ENCODE measurements around the gene HOXD4.

HOXD4 gene

GRCh38 chr2:176172895-176173566 lies 21.7 kb downstream of the HOXD4 start:
- no peak for DNase-seq

- no peak for DNase-seq
Measured at GRCh38 chr2:176173567-176174381, 22.4 kb downstream of the HOXD4 start.

GRCh38 chr2:176174382-176174823 lies 23.1 kb downstream of the HOXD4 start:
- no peak for DNase-seq

GRCh38 chr2:176174824-176175708 lies 23.7 kb downstream of the HOXD4 start:
- no peak for DNase-seq

GRCh38 chr2:176175709-176176607 lies 24.6 kb downstream of the HOXD4 start:
- peak; percentile 43 for DNase-seq

GRCh38 chr2:176177580-176178037 lies 26.3 kb downstream of the HOXD4 start:
- DNase-seq, result no peak

GRCh38 chr2:176178038-176178756 lies 26.8 kb downstream of the HOXD4 start:
- DNase-seq, result peak; percentile 92

- DNase-seq, result peak; percentile 82
Measured at GRCh38 chr2:176178757-176179295, 27.5 kb downstream of the HOXD4 start.

DNA sequence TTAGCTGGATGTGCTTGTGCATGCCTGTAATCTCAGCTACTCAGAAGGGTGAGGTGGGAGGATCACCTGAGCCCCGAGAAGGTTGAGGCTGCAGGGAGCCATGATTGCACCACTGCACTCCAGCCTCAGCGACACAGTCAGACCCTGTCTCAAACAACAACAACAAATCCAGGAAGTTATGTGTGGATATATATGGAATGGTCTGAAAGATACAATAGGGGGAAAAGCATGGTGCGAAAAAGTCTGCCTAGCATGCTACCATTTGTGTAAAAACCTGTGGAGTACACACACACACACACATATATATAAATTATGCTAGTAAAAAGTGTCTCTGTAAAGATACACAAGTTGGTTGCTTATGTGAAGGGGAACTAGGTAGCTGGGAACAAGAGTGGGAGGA lies 30.2 kb downstream of the HOXD4 start:
- no peak for DNase-seq

- no peak for DNase-seq
Measured at GRCh38 chr2:176182671-176183070, 31.3 kb downstream of the HOXD4 start.

DNA sequence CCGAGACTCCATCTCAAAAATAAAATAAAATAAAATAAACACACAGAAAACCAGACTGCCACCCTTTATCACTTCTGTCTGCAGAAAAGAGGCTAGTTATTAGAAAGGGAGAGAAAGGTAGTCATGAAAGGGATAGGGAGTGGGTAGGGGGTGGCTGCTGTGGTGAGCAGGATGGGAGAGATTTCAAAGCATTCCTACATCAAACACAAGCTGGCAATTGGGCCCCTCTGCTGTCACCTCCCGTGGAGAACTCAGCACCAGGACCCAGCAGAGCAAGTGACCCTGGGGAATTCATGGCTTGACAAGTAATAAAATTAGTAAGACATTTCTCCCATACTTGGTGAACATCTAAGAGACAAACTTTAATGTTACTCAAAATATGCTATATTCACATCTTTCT lies 33.4 kb downstream of the HOXD4 start:
- no peak for DNase-seq

GRCh38 chr2:176186024-176186423 lies 34.7 kb downstream of the HOXD4 start:
- DNase-seq, result no peak

GRCh38 chr2:176187200-176187898 lies 36.0 kb downstream of the HOXD4 start:
- DNase-seq, result peak; percentile 77

DNA sequence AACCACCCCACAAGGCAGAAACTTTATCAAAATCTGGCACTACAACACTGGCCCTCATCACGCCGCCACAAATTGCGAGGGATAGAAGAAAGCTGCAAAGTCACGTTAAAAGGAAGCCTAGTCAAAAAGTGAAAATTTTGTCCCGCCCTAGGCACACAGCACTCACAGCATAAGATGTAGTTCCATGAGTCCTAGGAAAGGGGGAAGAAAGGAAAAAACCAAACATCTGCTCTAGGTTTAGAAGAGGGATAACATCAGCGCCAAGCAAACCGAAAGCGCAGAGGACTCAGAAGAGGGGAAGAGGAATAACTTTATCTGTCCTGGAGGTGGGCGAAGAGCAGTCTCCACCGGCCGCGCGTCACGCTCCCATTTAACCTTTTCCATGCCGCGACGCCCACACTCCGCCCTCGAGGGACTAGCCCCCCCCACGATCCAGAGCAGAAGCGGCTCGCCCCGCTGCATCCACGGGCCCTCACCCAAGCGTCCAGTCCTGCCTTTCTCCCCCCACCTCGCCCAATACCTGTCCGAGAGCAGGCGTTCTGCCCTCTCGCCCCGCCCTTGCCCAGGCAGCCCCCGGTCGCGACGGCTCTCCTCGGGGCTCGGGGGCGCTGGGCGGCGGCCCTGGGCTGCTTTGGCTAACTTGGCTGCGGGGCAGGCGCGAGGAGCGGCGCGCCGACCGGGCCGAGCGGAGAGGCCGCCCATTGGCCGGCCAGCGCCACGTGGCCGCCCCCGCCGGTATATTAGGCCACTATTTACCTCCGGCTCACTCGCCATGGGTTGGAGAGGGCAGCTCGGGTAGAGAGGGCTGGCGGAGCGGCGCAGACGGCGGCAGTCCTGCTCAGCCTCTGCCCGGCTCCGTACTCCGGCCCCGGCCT lies 36.8 kb downstream of the HOXD4 start, which contains the start of gene HOXD1:
Gene HOXD1 (plus strand): TSS at position 770 of the 875 bp plus-strand sequence. CDS start 134 bp downstream, outside the sequence.
- peak; percentile 86 for DNase-seq

GRCh38 chr2:176188774-176189680 lies 37.7 kb downstream of the HOXD4 start:
- DNase-seq, result peak; percentile 44

DNA sequence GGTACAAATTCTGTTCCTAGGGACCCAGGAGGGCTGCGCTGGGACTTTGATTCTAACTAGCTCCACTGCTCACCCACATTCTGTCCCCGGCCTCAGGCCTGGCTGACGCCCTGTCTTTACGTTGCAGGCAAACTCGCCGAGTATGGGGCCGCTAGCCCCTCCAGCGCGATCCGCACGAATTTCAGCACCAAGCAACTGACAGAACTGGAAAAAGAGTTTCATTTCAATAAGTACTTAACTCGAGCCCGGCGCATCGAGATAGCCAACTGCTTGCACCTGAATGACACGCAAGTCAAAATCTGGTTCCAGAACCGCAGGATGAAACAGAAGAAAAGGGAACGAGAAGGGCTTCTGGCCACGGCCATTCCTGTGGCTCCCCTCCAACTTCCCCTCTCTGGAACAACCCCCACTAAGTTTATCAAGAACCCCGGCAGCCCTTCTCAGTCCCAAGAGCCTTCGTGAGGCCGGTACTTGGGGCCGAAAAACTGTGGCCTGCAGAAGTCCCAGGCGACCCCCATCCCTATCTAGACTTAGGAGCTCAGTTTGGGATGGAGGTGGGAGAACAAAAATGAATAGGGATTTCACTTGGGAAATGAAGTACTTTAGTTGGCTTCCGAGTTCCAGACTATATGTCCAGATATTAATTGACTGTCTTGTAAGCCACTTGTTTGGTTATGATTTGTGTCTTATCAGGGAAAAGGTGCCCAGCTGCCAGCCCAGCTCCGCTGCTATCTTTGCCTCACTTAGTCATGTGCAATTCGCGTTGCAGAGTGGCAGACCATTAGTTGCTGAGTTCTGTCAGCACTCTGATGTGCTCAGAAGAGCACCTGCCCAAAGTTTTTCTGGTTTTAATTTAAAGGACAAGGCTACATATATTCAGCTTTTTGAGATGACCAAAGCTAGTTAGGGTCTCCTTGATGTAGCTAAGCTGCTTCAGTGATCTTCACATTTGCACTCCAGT lies 38.6 kb downstream of the HOXD4 start:
- DNase-seq, result peak; percentile 58

DNA sequence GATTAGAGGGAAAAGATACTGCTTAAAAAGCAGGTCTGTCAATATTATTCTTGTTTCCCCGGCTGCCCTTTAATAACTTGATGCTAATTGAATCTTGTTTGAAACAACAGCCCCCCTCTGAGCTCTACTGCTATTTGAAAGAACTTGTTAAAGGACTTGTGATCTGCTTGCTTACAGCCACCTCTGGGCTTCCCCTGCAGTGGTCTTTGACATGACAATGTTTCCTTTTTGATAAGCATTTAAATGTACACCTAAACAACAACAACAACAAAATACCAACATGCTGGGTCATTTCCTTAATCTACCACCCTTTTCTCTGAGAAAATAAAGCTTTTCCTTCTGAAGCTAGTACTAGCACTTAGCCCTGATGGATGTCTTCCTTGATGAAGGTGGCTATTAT lies 41.0 kb downstream of the HOXD4 start:
- DNase-seq, result no peak
